Frontal cortex (tissue), 4 donors: Measurements from ENCODE around the gene TMEM69. TPM values are rescaled to one million over a fixed set of nuclear protein-coding genes. Genes with fewer than 3 reads are reported as not detected.
"Not testable (repeated sequence)": the region's sequence is repeated elsewhere in the genome, so short reads cannot be mapped to it uniquely, and the experiment has no call there.

Source experiments
- DNase-seq, 2 donors: peaks; one replicate each; pipeline ENCODE4 v3.0.0; 2012; ENCODE audit warnings: low spot score in 2 of 2
- FAIRE-seq: peaks from 2 replicates; lab custom pipeline; 2012; peaks lifted over from hg19 to GRCh38; lab: Jason Lieb, UNC
- total RNA-seq: library from RNA; depleted of rRNA; stranded (reverse); fragments of >200 nt; gene quantifications from one replicate; pipeline ENCODE4 v1.2.3, GENCODE V29; 2014
- donor health status: control.
- donor health status: control.
- donor health status: control.

The TMEM69 gene
- total RNA-seq, 1 donor from 2014 or later, result 17.9 TPM

GRCh38 chr1:45726007-45726406 is 38.0 kb downstream of the TMEM69 start:
- FAIRE-seq, DNase-seq: not testable (repeated sequence)

- DNase-seq (no peak), FAIRE-seq (no peak)
These were observed 42.2 kb downstream of the TMEM69 start for GRCh38 chr1:45730075-45730779.

- DNase-seq (no peak), FAIRE-seq (no peak)
These were observed 42.9 kb downstream of the TMEM69 start for GRCh38 chr1:45730780-45731319.

GRCh38 chr1:45739137-45739536 is 51.2 kb downstream of the TMEM69 start:
- no peak for FAIRE-seq

GRCh38 chr1:45739641-45740156 is 51.7 kb downstream of the TMEM69 start:
- FAIRE-seq, result not testable (repeated sequence)

More at GRCh38 chr1:45739137-45739536, 51.2 kb downstream of the TMEM69 start:
- DNase-seq, result no peak

More at GRCh38 chr1:45739641-45740156, 51.7 kb downstream of the TMEM69 start:
- not testable (repeated sequence) for DNase-seq

Other genes with a start within 250 kb of the TMEM69 start
- gene TESK2, start 197.0 kb upstream of the TMEM69 start, total RNA-seq, result 0.82 TPM
- under 0.01 TPM for gene CCDC163, start 188.1 kb upstream of the TMEM69 start, total RNA-seq
- gene MMACHC, start 187.9 kb upstream of the TMEM69 start, total RNA-seq, result 2.0 TPM
- gene PRDX1, start 166.3 kb upstream of the TMEM69 start, total RNA-seq, result 217 TPM
- gene AKR1A1, start 137.4 kb upstream of the TMEM69 start, total RNA-seq, result 74.6 TPM
- gene NASP, start 104.1 kb upstream of the TMEM69 start, total RNA-seq, result 59.5 TPM
- 0.41 TPM for gene CCDC17, start 64.1 kb upstream of the TMEM69 start, total RNA-seq
- gene GPBP1L1, start 1.6 kb upstream of the TMEM69 start, total RNA-seq, result 58.7 TPM
- 10.2 TPM for gene IPP, start 62.5 kb downstream of the TMEM69 start, total RNA-seq
- gene MAST2, start 115.4 kb downstream of the TMEM69 start, total RNA-seq, result 45.2 TPM